ENCODE results near the gene OGFRL1.

Gene OGFRL1

DNA sequence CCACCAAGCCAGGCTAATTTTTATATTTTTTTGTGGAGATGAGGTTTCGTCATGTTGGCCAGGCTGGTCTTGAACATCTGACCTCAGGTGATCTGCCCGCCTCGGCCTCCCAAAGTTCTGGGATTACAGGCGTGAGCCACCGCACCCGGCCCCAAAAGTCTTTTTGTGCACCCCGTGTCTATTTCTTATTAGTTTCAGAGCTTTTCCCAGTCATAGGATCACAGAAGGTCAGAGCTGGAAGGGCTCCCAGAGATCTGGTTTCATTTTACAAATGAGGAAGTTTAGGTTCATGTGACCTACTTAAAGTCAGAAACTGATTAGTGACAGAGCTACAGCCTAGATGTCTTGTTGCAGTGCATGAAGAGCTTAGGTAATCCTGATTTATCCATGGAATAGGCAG lies 1.6 kb upstream of the OGFRL1 start:
- peak; percentile 74 for DNase-seq (ENCODE audit: low read depth)

DNA sequence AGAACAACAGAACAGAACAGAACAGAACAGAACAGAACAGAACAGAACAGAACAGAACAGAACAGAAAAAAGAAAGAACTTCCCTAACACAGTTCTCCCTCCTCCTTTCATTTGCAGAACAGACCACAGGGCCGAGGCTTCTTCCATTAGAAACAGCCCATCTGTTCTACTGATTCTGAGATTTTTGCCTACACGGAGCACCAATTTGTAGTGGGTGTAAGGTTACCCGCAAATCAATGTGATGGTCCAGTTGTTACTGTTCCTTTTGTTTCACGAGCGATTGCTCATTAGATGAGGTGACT lies 734 bp upstream of the OGFRL1 start:
- DNase-seq (ENCODE audit: low read depth): no peak

DNA sequence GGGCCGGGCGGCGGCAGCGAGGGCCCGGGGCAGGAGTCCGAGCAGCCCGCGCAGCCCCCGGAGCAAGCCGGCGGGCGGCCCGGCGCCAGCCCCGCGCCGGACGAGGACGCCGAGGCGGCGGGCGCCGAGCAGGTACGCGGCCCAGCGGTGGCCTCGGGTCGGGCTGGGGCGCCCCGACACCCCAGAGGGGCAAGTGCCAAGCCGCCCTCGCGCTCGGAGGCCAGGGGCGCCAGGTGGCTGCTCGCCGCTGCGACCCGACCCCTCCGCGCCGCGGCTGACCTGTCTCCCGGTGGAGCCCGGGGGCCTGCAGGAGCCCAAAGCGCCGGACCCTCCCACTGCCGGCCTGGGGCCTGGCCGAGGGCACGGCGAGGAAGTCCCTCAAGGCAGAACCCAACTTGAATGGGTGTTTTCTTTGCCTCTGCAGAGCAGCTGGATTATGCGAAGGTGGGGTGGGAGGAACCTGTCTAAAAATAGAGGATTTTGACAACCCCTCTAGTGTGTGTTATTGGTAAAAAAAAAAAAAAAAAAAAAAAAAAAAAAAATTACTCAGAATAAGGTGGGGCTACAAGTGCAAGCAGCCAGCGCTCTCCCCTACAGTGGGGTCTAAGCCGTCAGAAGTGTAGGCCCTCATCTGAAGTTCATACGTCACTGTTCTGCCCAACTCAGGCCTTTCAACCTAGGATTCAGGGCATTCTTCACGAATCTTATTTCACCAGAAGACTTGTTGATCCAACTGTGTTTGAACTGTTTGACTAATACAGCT lies 609 bp downstream of the OGFRL1 start:
- DNase-seq (ENCODE audit: low read depth): no peak

DNA sequence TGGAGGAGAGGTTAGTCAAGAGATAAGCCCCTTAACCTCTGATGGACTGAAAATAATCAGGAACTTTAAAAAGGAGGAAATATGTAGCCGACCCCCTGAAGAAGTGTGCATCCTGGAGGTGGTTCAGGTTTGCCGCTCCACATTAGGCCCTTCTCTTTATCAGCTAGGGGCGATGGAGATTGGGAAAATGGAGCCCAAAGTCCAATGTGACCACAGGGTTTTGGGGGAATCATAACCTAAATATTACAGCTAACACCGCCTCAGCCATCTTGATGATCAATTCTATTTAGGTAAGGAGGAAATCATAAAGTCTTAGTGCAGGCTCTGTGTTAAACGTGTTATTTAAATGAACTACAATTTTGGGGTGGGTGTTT lies 1.2 kb downstream of the OGFRL1 start:
- DNase-seq (ENCODE audit: low read depth): no peak

DNA sequence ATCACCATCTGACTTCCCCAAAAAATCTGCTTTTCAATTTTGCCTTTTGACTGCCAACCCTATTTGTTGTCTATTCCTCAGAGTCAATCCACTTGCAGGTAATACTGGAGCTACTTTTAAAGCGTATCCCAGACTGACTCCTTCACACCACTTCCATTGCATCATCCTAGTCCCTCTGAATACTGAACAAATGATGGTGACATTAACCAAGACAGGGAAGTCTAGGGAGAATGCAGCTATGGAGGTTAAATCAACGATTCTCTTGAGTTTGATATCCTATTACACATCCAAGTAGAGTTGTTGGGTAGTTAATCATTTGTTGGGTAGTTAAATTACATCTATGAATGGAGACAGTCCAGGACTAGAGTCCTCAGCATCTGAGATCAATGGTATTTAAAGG lies 2.0 kb downstream of the OGFRL1 start:
- no peak for DNase-seq (ENCODE audit: low read depth)

DNA sequence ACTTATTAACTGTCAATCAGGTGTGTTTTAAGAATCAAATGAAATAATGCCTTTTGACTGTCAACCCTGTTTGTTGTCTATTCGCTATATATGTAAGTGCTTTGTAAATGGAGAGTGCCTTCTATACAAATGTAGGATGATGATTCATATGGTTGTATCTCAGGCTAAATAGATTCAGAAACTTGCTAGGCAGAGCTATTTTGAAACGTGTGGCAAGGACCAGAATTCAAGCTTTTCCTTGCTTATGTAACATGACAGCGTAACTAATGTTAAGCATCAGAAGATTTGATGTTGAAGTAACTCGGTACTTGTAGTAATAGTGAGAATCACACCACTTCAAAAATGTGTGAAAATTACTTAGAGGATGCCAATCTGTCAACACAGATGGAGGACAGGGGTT lies 3.4 kb downstream of the OGFRL1 start:
- no peak for DNase-seq (ENCODE audit: low read depth)

DNA sequence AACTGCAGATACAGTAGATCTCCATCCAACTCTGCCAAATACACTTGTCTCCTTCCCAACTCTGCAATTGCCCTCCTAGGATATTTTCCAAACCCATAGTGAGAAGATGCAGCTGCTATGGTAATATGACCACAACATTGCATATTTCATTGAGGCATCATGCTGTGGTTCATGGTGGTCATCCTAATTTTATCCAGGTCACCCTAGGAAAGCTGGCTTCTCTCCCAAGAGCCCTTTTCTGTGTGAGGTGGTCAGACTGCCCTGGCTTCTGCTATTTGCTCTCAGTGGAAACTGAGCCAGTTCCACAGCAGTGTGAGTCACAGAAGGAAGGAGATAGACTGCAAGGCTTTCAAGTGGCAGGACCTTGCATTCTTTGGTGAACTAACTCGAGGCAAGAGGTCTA lies 5.5 kb downstream of the OGFRL1 start:
- peak; percentile 95 for DNase-seq (ENCODE audit: low read depth)

DNA sequence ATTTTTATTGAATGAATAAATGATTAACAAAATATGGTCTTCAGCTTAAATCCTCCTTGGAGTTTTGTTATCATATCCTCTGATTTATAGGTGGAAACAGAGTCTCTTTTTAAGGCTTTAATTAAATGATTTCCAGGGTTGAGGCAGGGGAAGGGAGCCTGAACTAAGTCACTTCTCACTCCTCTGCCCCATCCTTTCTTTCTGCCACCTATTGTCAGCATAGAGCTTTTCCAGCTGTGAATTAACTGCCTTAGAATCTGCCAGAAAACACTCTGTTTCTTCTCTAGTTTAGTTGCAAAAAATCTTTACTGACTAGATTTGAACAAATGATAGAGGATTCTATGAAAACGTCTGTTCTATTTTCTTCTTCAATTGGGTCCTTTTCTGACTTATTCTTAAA lies 9.8 kb downstream of the OGFRL1 start:
- DNase-seq (ENCODE audit: low read depth): no peak

DNA sequence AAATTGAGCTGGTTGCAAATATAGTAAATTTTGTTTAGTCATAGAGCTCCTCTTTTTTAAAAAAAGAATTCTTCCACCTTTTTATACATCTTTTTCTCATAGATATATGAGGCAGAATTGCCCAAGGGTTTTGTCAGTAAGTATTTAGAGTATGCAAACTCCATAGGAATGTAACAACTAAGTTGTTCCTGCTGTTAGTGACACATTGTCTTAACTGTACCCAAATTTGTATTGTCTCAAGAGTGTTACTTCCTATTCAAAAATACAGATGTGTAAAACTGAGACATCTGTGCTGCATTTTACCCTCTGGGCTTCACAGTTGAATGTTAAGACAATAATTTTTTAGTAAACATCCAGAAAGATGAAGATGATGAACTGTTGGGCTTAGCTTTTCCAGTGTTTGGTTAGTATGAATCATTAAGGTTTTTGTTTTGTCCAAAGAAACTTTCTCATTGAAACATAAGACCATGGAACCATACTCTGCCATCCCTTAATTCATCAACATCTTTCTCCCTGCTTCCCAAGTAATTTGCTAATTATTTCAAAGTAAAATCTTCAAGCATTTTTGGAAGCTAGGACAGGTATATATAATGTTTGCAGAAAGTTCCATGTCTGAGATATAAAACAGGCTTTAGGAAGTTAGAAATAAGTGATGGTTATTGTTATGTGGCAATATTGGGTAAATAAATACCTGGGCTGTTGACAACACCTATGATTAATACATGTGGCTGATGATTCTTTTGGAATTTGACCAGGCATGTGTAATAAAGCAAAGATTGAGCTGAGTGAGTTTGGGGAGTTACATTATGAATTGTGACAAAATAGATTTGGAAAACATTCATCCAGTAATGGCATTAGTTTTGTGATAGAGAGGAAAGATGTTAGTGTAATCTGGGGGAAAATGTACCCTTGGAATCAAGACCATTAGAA lies 11.2 kb downstream of the OGFRL1 start:
- peak; percentile 58 for DNase-seq (ENCODE audit: low read depth)

DNA sequence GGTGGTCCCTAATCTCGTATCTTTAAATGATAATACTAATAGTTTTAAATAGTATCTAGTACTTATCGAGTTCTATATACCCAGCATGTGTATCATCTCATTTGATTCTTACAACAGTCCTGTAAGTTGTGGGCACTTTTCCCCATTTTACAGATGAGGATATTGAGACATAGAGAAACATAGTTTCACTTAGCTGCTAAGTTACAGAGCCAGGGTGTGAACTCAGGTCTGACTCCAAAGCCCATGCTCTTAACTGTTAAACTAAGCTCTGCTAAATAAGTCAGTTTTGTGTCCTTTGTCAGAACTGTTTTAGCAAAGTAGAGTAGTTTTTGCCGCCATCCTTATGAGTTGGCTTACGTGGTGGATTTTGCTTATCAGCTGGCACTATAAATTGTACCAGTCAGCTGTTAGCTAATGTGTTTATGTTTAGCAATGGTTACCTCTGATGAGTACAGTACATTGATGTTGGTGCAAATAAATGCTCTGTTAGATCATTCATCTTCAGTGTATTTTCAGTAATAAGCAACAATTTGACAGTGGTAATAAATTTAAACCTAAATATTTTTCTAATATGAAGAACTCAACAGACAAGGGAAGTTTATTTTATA lies 12.1 kb downstream of the OGFRL1 start:
- DNase-seq (ENCODE audit: low read depth): no peak

DNA sequence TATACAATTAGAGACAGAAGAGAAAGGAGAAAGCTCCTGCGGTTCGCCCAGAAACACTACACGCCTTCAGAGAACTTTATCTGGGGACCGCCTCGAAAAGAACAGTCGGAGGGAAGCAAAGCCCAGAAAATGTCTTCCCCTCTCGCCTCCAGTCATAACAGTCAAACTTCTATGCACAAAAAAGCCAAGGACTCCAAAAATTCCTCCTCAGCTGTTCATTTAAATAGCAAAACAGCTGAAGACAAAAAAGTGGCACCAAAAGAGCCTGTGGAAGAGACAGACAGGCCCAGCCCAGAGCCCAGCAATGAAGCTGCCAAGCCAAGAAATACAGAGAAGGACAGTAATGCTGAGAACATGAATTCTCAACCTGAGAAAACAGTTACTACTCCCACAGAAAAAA lies 12.9 kb downstream of the OGFRL1 start:
- DNase-seq (ENCODE audit: low read depth): no peak

DNA sequence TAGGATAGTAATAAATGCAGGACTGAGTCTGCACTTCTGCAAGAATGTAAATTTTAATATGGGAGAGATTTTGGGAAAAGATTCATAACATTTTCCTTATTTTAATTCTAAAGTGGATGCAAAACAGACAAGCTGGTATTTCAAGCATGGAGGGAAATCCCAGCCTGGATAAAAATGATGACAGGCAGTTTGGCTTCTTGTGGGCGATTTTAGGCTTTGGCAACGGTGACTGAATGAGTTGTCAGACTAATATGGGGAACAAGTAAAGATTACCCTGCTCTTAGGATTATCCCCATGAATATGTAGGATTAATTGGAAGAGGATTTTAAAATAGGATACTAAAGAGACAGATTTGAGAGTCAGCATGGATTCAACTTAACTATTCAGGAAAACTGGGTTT lies 21.0 kb downstream of the OGFRL1 start:
- no peak for DNase-seq (ENCODE audit: low read depth)

DNA sequence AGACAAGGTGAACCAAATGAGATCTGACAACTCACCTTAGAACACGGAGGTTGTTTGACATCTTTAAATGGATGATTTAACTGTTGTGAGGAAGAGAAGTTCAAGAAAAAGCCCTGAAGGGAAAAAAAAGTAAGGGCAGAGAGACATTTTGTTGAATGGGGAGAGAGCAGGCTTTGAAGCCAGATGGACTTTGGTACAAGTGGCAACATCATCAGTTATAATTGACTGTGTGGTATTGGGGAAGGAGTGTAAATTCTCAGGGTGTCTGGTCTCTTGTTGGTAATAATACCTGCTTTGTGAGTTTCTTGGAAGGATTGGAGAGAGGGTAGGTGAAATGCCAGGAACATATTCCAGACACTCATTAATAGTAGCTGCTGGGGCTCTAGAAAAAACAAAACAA lies 21.6 kb downstream of the OGFRL1 start:
- DNase-seq (ENCODE audit: low read depth): no peak

DNA sequence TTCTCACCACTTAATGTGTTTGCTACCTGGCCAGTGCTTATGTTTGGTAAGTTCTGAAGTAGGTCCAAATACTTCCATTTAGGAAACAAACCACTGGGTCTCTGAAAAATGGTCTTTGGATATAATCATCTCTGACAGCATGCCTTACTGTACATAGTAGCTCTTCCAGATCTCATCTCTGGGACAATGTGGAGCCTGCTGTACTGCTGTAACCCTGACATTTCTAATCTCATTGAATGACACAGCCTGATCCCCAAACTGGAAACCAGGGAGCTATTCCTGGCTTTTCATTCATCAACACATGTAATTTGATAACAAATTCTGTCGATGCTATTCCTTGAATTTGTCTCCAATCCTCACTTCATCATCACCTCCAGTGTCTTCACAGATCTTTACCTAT lies 23.5 kb downstream of the OGFRL1 start:
- DNase-seq (ENCODE audit: low read depth): no peak

DNA sequence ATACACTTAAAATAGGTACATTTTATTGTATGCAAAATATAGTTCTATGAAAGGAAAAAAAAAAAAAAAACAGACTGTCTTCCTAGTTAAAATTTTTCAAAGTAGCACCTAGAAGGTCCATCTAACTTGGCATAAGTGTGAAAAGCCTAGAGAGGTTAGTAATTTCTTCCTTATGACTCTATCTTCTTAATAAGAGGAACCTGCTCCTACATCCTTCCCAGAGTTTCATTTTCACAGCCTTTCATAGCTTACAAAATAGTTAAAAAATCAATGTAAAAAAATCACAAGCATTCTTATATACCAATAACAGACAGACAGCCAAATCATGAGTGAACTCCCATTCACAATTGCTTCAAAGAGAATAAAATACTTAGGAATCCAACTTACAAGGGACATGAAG lies 28.8 kb downstream of the OGFRL1 start:
- no peak for DNase-seq (ENCODE audit: low read depth)

DNA sequence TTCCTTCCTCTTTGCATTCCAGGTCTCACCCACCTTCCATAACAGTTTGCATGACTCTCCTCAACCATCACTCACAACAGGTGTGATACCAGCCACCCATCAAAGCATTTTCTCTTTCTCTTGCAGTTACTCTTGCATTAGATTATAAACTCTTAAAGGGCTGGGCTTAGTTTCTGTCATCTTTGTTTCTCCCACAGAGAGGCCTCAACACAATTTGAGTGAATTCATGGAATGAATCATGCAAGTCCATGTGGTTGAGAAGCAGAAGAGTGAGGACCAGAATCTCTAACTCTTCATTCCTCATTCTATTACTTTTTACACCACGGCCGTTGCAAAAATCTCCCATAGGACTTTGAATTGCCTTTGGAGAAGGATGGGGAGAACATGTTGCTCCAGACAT lies 31.4 kb downstream of the OGFRL1 start:
- DNase-seq (ENCODE audit: low read depth): no peak

DNA sequence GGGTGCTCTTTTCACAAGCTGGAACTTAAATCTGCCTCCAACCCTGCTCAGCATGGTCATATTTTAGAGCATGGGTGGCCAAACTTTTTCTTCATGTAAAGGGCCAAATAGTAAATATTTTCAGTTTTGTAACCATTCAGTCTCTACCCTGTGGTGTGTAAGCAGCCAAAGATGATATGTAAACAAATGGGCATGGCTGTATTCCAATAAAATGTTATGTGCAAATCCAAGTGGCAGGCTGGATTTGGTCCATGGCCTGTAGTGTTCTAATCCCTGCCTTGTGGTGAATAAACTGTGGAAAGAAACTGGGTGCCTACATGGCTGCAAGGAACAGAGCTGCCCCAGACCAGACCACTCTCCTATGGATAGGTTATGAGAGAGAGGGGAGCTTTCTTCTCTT lies 32.7 kb downstream of the OGFRL1 start:
- peak; percentile 84 for DNase-seq (ENCODE audit: low read depth)

DNA sequence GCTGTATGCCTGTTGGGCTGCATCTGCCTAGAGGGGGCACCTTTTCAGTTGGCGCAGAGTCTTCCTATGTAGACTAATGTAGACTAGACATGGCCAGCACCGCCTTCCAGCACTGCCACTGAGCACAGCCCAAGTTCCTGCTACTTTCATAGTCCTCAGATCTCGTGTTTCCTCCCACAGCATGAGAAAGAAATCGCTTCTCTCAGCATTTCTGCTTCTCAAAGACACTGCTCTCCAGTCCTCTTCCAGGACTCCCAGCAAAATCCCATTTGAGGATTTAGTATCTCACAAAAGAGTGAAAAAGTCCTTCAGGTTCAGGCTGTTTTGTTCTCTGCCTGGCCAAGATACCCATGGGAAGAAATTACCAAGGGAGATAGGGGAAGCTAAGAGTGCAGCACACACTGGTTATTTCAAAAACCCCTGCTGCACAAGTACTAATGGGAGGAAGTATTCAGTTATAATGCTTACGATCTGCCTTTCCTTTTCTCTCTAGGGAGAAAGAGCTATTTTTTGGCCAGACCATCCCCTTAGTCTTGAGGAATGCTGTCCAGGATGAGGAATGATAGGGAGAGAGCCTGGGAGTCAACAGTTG lies 35.7 kb downstream of the OGFRL1 start:
- DNase-seq (ENCODE audit: low read depth): no peak

DNA sequence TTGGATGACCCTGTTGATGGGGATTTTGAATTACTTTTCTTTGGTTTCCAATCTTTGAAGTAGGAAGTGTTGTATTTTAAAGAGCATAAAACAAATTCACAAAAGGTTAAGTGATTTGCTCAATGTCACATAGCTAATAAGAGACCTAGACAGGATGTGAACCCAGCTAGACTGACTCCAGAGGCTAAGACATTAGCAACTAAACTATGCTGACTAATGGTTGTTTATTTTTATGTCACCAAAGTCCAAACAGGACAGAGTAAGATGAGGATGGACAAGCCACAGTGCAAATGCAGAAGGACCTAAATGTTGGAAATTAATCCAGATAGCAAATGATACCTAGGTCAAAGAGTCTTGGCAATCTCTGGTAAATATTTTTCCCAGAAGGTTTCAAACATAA lies 38.0 kb downstream of the OGFRL1 start:
- DNase-seq (ENCODE audit: low read depth): no peak

DNA sequence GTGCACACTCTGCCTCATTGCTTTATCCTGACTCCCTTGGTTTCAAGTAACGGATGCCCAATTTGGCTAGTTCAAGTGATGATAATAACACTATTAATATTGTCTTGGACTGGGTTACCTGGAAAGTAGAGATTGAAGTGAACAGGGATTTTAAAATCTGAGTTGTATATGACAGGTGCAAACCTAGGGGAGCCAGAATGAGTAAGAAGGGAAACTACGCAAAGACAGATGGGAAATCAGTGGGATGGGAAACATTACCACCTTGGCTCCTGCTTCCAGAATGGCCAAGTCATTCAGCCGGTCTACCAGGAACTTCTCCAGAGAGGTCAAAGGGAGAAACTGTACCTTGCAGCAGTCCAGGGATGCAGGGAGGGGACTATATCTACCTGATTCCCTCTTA lies 41.9 kb downstream of the OGFRL1 start:
- DNase-seq (ENCODE audit: low read depth): no peak

DNA sequence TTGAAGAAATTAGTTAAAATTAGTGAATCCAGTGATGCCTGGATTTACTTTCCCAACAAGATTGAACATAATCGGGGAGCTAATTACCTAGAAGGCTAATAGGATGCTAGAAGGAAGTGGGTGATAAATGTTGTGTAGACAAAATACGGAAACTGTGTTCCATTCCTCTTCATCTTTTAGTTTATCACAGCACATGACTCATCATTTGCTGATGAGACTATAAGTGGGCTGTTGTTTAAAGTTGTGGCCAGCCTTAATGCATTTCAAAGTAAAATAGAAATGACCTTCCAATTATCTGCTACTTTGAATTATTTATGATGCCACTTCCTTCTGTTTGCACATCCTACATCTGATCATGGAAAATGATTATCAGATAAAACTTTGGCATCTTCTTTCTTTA lies 43.4 kb downstream of the OGFRL1 start:
- no peak for DNase-seq (ENCODE audit: low read depth)

DNA sequence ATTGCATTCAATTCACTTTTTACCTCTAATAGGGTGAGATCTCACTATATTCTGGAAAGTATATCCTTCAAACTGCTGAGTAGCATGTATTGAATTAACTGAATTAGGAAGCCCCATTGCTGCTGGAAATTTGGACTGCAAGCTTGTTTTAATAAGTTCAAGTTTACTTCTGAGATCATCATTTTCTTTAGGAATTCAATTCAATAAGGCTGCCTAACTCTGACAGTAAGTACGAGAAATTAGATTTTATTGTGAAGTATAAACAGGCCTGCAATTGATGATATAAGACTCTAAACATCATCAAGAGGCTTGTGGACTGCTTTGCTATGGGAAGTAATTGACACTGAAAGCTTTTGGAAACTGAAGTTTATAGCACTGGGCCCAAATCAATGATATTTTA lies 44.4 kb downstream of the OGFRL1 start:
- no peak for DNase-seq (ENCODE audit: low read depth)

DNA sequence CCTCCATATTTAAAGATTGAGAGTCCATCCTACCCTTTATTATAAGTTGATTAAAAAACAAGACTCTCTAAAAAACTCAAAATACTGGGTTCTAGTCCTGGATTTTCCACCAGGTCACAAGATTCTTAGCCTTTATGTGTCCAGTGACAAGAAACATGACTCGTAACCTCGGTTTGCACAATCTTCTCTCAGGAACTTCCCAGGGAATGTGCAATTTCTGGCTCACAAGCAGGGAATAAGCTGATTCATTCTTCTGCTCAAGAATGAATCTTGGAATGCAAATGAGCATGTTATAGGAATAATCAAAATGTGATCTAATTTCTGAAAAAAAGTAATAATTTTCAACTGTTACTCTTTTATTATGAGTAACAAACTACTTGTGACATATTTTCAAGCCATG lies 45.1 kb downstream of the OGFRL1 start:
- peak; percentile 88 for DNase-seq (ENCODE audit: low read depth)

Measured in fibroblast of gingiva (primary cell).